Measurements from ENCODE around the gene OR10A5. TPM values are rescaled to one million over a fixed set of nuclear protein-coding genes. Genes with fewer than 3 reads are reported as not detected.

OR10A5 gene
- total RNA-seq, 1 experiment from 2014 or later, result not detected

- Histone ChIP-seq H3K23me2 (ENCODE audit: insufficient read length, low read depth, low read length, poor library complexity, severe bottlenecking) (no peaks in the 10 kb centered on the region), H3K9ac (ENCODE audit: extremely low read depth, insufficient read length, low read length) (no peak overlapping the region), H4K20me1 (ENCODE audit: control insufficient read depth, insufficient read depth, insufficient read length) (no peaks in the 10 kb centered on the region), H3K4me1 (ENCODE audit: insufficient read depth, low read length) (no peaks in the 10 kb centered on the region), H3K9me3 (ENCODE audit: control insufficient read depth, low read depth, low read length) (no peaks in the 10 kb centered on the region), H2BK5ac (ENCODE audit: insufficient read length, low read length) (no peak overlapping the region), H3T11ph (ENCODE audit: low read length) (no peak overlapping the region), H3K14ac (ENCODE audit: insufficient read depth, low read length) (no peak overlapping the region), H2AK5ac (ENCODE audit: insufficient read length, low read length) (no peak overlapping the region), H2BK12ac (ENCODE audit: insufficient read length, low read depth, low read length) (no peak overlapping the region), H3K79me1 (ENCODE audit: insufficient read depth, low read depth, low read length, poor library complexity, severe bottlenecking) (no peaks in the 10 kb centered on the region), H4K91ac (ENCODE audit: insufficient read length, low read depth, low read length) (no peak overlapping the region), H4K8ac (replicated peaks; ENCODE audit: insufficient read length, low read depth, low read length) (no peak overlapping the region), H3K4me2 (ENCODE audit: insufficient read depth, insufficient read length, low read length) (no peak overlapping the region), H3K4ac (ENCODE audit: low read depth, low read length) (no peak overlapping the region), H3K56ac (ENCODE audit: insufficient read length, low read depth, low read length) (no peak overlapping the region), H4K5ac (ENCODE audit: insufficient read length, low read depth, low read length) (no peak overlapping the region), H3K27ac (ENCODE audit: insufficient read length, low read depth, low read length) (no peak overlapping the region), H2BK20ac (ENCODE audit: low read depth, low read length, poor library complexity, severe bottlenecking) (no peak overlapping the region), H2AFZ (ENCODE audit: low read length) (no peak overlapping the region), H3K23ac (ENCODE audit: insufficient read length, low read depth, low read length) (no peak overlapping the region), H2BK120ac (ENCODE audit: low read depth, low read length, poor library complexity, severe bottlenecking) (no peak overlapping the region), H3K18ac (ENCODE audit: insufficient read length, low read depth, low read length) (no peak overlapping the region), H3K79me2 (ENCODE audit: insufficient read depth, low read length) (no peaks in the 10 kb centered on the region), H3K27me3 (ENCODE audit: insufficient read depth, low read length) (no peaks in the 10 kb centered on the region), H2BK15ac (ENCODE audit: low read depth, low read length) (no peak overlapping the region)
- Mint-ChIP-seq H3K36me3 (ENCODE audit: insufficient read depth in 1 of 3, low read depth in 3 of 3) (peaks cover under 1 to 23% (median 17%) of the 10 kb centered on the region in 3 experiments), H3K27ac (no peak overlapping the region), H3K4me1 (peaks cover 6 to 12% of the 10 kb centered on the region in 2 experiments), H3K9me3 (peaks cover 18 to 24% of the 10 kb centered on the region in 2 experiments), H3K27me3 (ENCODE audit: low read depth) (no peaks in the 10 kb centered on the region; the same call in 1 of the 2 replicates), H3K4me3 (no peak overlapping the region)
- no peak for DNase-seq
- no CpG with 5 or more reads among the region's 3 CpGs for whole genome bisulfite sequencing (ENCODE audit: extremely low coverage, insufficient read length, low lambda C conversion rate)
- no peak for TF ChIP-seq CTCF (conservative IDR thresholded peaks at IDR 0.05)
Observed at GRCh38 chr11:6856871-6857270, 11.4 kb downstream of the OR10A5 start.

Measured in H9 (cell line).